Stimulated activated CD4-positive, alpha-beta T cell treated with anti-CD3 and anti-CD28 coated beads, Interleukin-1b, Interleukin-23, amount 100 ng/mL, for 1 hour (primary cell): ENCODE measurements around the gene GPAT3.

Experiments used
- DNase-seq, 2 donors: peaks; one replicate each; pipeline ENCODE4 v3.0.0-alpha.2; 2020; ENCODE audit warnings: low read depth in 2 of 2

GPAT3 gene

DNA sequence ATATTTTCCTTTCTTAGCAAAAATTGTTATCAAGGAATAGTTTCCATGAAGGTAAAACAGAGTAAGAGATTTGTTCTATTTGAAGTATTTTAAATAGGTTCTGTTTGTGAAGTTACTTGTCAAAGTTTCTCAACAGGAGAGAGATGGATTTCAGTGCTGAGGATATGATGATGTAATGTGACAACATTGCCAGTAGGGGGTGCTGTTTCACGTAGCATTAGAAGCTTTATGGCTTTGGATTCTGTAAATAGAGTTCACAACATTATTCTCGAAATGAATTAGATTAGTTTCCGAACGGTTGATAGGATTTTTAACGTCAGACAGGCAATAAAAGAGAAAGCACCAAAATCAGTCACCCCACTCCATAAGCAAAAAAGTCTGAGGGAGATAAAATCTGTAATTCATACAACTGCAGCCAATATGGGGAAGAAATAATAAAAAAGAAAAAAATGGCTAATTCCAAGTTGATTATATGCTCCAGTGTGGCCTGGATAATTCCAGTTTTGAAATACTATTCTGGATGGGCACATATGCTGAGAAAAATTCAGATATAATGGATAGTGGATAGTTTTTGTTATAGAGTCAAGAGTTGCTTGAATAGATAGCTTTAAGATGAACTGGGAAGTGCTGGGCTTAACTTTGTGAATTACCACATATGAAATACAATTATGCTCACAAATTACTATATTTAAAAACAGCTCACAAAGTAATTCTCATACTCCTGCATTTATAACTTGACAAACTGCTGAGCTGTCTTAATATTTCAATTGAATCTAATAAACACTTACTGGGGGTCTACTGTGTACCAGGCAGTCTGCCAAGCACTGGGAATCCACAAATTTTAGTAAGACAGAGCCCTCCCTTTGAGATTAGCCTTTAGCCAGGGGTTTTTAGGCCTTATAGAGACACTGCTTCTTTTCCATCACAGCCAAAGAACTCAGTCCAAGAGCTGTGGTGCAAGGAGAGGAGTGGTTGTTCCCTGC, 109.1 kb downstream of the GPAT3 start:
- DNase-seq = no peak

DNA sequence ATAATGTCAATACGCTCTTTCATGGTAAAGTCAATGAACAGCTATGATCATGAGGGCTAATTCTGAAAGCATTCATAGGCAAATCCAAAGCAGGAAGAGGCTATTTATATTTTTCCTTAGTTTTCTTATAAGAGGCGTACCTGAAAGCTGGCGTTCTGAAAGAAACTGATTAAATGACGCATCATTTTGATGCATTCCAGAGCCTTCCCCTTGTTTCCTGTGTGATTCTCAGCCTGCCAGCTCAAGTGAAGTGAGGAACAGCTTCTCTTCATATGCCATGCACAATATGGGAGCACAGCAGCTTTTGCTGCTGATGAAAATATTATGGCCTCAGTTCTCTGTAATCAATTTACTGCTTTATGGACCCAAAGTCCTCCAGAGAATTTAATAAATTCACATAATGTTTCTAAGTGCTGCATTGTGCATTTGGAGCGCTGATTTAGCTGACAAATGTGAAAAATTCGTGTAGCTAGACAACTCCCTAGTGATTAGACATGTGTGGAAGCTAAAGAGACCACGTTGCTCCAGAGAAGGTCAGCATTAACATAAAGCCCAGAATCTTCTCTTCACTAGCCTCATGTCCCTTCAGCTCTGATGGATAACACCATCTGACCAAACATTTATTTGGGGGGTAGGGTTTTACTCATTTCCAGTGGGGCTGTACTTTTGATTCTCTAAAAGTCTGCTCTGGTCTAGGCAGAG, 110.8 kb downstream of the GPAT3 start:
- DNase-seq = no peak

DNA sequence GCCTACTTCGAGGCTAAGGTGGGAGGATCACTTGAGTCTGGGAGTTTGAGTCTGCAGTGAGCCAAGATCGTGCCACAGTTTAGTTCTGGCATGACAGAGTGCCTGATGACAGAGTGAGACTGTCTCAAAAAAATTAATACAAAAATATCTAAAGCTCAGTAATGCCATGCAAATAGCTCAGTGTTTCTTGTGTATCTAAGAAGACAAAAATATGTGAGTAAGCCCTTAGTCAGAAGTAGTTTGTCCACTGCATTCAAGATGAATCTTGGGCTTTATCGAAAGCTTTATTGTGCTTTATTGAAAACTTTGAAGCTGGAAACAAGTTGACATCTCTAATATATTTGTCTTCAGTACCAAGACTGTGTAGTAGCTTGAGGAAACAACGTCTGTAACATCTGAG, 115.9 kb downstream of the GPAT3 start:
- no peak for DNase-seq
